WTC11 (cell line): ENCODE measurements around the gene MTPN.

ENCODE experiments used
- EMX1 ChIP-seq: fragments of 250-450 bp; sonication (Bioruptor Pico); IDR thresholded peaks from 2 replicates; pipeline ENCODE4 v1.8.0; 2021; ENCODE audit warnings: mild to moderate bottlenecking
- ETV6 ChIP-seq: sonication (generic); formaldehyde crosslinking; IDR thresholded peaks from 2 replicates; pipeline ENCODE4 v1.8.1; 2022; ENCODE audit warnings: mild to moderate bottlenecking, missing genetic modification reagents
- GRHL2 ChIP-seq: fragments of 250-450 bp; sonication (Bioruptor Pico); IDR thresholded peaks from 2 replicates; pipeline ENCODE4 v1.8.0; 2022; ENCODE audit warnings: mild to moderate bottlenecking, moderate library complexity; ENCODE audit not compliant: insufficient replicate concordance, severe bottlenecking
- NR3C1 ChIP-seq: sonication (generic); formaldehyde crosslinking; conservative IDR thresholded peaks from 2 replicates; pipeline ENCODE4 v1.8.1; 2023; ENCODE audit warnings: low read depth, mild to moderate bottlenecking, missing genetic modification reagents
- SP1 ChIP-seq: sonication (generic); formaldehyde crosslinking; conservative IDR thresholded peaks from 2 replicates; pipeline ENCODE4 v1.8.1; 2022; ENCODE audit warnings: missing genetic modification reagents
- TP53 ChIP-seq: sonication (generic); formaldehyde crosslinking; IDR thresholded peaks from 2 replicates; pipeline ENCODE4 v1.8.1; 2023; ENCODE audit warnings: mild to moderate bottlenecking, missing genetic modification reagents
- ZNF232 ChIP-seq: sonication (generic); formaldehyde crosslinking; IDR thresholded peaks from 2 replicates; pipeline ENCODE4 v1.8.0; 2022; ENCODE audit warnings: mild to moderate bottlenecking, missing genetic modification reagents
- ZNF263 ChIP-seq: sonication (generic); formaldehyde crosslinking; IDR thresholded peaks from 2 replicates; pipeline ENCODE4 v1.8.1; 2022; ENCODE audit warnings: low read depth, mild to moderate bottlenecking, moderate library complexity, missing genetic modification reagents
- TF ChIP-seq, protein P1 (sequence below): fragments of 200-600 bp; IDR thresholded peaks from 2 replicates; pipeline ENCODE4 v1.8.0; 2022; ENCODE audit warnings: antibody characterized with exemption
- TF ChIP-seq, protein P2 (sequence below): sonication (generic); formaldehyde crosslinking; IDR thresholded peaks from 2 replicates; pipeline ENCODE4 v1.8.0; 2022; ENCODE audit warnings: mild to moderate bottlenecking, missing genetic modification reagents

DNA sequence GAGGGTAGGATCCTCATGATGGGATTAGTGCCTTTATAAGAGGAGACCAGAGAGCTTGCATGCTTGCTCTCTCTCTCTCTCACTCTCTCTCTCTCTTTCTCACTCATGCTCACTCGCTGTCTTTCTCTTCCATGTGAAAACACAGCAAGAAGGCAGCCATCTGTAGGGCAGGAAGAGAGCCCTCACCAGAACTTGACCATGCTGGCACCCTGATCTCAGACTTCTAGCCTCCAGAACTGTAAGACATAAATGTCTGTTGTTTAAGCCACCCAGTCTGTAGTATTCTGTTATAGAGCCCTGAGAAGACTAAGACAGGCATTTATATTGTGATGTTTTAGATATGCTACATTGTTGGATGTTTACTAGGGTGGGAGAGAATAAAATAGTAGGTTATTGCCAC is 43.4 kb upstream of the MTPN start:
- TF ChIP-seq, protein P1, sequence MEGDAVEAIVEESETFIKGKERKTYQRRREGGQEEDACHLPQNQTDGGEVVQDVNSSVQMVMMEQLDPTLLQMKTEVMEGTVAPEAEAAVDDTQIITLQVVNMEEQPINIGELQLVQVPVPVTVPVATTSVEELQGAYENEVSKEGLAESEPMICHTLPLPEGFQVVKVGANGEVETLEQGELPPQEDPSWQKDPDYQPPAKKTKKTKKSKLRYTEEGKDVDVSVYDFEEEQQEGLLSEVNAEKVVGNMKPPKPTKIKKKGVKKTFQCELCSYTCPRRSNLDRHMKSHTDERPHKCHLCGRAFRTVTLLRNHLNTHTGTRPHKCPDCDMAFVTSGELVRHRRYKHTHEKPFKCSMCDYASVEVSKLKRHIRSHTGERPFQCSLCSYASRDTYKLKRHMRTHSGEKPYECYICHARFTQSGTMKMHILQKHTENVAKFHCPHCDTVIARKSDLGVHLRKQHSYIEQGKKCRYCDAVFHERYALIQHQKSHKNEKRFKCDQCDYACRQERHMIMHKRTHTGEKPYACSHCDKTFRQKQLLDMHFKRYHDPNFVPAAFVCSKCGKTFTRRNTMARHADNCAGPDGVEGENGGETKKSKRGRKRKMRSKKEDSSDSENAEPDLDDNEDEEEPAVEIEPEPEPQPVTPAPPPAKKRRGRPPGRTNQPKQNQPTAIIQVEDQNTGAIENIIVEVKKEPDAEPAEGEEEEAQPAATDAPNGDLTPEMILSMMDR: no peak
- TF ChIP-seq ZNF232 (CRISPR knock-in tag) (no peak), EMX1 (CRISPR knock-in tag) (no peak), ZNF263 (CRISPR knock-in tag) (no peak), ETV6 (CRISPR knock-in tag) (no peak), TP53 (CRISPR knock-in tag) (no peak), GRHL2 (CRISPR knock-in tag) (no peak), NR3C1 (CRISPR knock-in tag) (no peak), SP1 (CRISPR knock-in tag) (no peak)
- TF ChIP-seq, protein P2, sequence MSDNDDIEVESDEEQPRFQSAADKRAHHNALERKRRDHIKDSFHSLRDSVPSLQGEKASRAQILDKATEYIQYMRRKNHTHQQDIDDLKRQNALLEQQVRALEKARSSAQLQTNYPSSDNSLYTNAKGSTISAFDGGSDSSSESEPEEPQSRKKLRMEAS (CRISPR knock-in tag): no peak
